Measurements from ENCODE around the gene WDR70. TPM values are rescaled to one million over a fixed set of nuclear protein-coding genes. Genes with fewer than 3 reads are reported as not detected.

WDR70 gene
- total RNA-seq, 1 donor from 2014 or later, result 31.3 TPM

DNA sequence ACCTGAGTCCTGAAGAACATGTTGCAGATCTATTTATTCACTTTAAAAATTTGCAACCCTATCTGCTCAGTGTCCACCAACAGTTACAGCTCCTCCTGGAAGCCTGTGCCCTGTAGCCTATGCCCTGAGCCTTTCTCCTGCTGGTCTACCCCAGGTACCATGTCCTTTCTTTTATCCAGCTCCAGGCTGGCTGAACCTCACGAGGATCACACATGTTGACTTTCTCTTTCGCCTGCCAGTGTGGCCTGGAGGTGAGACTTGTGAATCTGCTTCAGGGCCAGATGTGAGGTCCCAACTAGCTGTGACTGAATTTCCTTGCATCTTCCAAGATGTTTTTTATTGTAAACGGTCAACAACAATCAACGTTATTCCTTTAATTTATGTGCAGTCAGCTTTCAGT, 390.0 kb downstream of the WDR70 start:
- no peak for TF ChIP-seq EZH2 (IDR thresholded peaks at IDR 0.05; ENCODE audit: insufficient read depth, low read length)
- TF ChIP-seq, protein P1, sequence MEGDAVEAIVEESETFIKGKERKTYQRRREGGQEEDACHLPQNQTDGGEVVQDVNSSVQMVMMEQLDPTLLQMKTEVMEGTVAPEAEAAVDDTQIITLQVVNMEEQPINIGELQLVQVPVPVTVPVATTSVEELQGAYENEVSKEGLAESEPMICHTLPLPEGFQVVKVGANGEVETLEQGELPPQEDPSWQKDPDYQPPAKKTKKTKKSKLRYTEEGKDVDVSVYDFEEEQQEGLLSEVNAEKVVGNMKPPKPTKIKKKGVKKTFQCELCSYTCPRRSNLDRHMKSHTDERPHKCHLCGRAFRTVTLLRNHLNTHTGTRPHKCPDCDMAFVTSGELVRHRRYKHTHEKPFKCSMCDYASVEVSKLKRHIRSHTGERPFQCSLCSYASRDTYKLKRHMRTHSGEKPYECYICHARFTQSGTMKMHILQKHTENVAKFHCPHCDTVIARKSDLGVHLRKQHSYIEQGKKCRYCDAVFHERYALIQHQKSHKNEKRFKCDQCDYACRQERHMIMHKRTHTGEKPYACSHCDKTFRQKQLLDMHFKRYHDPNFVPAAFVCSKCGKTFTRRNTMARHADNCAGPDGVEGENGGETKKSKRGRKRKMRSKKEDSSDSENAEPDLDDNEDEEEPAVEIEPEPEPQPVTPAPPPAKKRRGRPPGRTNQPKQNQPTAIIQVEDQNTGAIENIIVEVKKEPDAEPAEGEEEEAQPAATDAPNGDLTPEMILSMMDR (IDR thresholded peaks at IDR 0.05; ENCODE audit: insufficient read depth, low read depth, low read length), result no peak
- Histone ChIP-seq H3K4me2 (ENCODE audit: low read length) (no peak overlapping the region), H3K79me2 (ENCODE audit: insufficient read depth, low read length) (no peaks in the 10 kb centered on the region), H3K27ac (ENCODE audit: low read depth, low read length) (no peak overlapping the region), H3K4me3 (ENCODE audit: insufficient read depth, low read depth, low read length) (no peak overlapping the region), H3K4me1 (ENCODE audit: insufficient read depth, low read length) (peaks cover 32% of the 10 kb centered on the region), H3K9ac (ENCODE audit: low read length) (no peak overlapping the region), H2AFZ (ENCODE audit: low read depth, low read length) (no peak overlapping the region), H3K36me3 (ENCODE audit: insufficient read depth, low read length) (no peaks in the 10 kb centered on the region), H3K27me3 (ENCODE audit: insufficient read depth, low read length) (no peaks in the 10 kb centered on the region), H4K20me1 (ENCODE audit: insufficient read depth, low read length) (no peaks in the 10 kb centered on the region), H3K9me3 (ENCODE audit: insufficient read depth, low read depth, low read length) (no peaks in the 10 kb centered on the region)
- no peak for DNase-seq (ENCODE audit: low read depth)
- no peak overlapping the region for H3K4me3 Mint-ChIP-seq (ENCODE audit: unreplicated experiment)
- H3K36me3 Mint-ChIP-seq (ENCODE audit: low read depth, unreplicated experiment), result no peaks in the 10 kb centered on the region
- H3K9me3 Mint-ChIP-seq (ENCODE audit: unreplicated experiment), result peaks cover 2% of the 10 kb centered on the region
- peak overlapping the region; percentile 99 for H3K27ac Mint-ChIP-seq (ENCODE audit: unreplicated experiment)
- H3K27me3 Mint-ChIP-seq (ENCODE audit: low read depth, unreplicated experiment), result no peaks in the 10 kb centered on the region
- no peak for FAIRE-seq
- peaks cover 56% of the 10 kb centered on the region for H3K4me1 Mint-ChIP-seq (ENCODE audit: low read depth, unreplicated experiment)

DNA sequence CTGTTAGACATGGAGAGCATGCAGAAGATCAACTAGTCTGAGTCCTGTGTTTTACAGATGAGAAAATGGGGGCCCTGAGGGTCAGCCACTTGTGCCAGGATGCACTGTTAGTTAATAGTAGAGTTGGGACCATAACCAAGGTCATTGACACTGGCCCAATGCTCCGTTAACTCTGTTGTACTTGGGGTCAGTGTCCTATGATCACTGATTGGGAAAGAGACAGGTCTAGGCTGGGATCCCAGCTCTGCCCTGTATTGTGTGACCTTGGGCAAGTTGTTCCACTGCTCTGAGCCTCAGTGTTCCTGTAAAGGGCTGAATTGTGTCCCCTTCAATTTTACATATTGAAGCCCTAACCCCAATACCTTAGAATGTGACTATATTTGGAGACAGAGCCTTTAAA, 390.7 kb downstream of the WDR70 start:
- Histone ChIP-seq H3K9me3 (ENCODE audit: insufficient read depth, low read depth, low read length) (peaks cover under 1% of the 10 kb centered on the region), H3K4me2 (ENCODE audit: low read length) (no peak overlapping the region), H3K9ac (ENCODE audit: low read length) (no peak overlapping the region), H3K79me2 (ENCODE audit: insufficient read depth, low read length) (no peaks in the 10 kb centered on the region), H3K4me1 (ENCODE audit: insufficient read depth, low read length) (peaks cover 32% of the 10 kb centered on the region), H4K20me1 (ENCODE audit: insufficient read depth, low read length) (no peaks in the 10 kb centered on the region), H2AFZ (ENCODE audit: low read depth, low read length) (no peak overlapping the region), H3K36me3 (ENCODE audit: insufficient read depth, low read length) (no peaks in the 10 kb centered on the region), H3K4me3 (ENCODE audit: insufficient read depth, low read depth, low read length) (no peak overlapping the region), H3K27me3 (ENCODE audit: insufficient read depth, low read length) (no peaks in the 10 kb centered on the region), H3K27ac (ENCODE audit: low read depth, low read length) (no peak overlapping the region)
- Mint-ChIP-seq H3K27me3 (ENCODE audit: low read depth, unreplicated experiment) (no peaks in the 10 kb centered on the region), H3K4me3 (ENCODE audit: unreplicated experiment) (no peak overlapping the region), H3K9me3 (ENCODE audit: unreplicated experiment) (peaks cover 3% of the 10 kb centered on the region), H3K27ac (ENCODE audit: unreplicated experiment) (peak overlapping the region; percentile 99), H3K36me3 (ENCODE audit: low read depth, unreplicated experiment) (no peaks in the 10 kb centered on the region), H3K4me1 (ENCODE audit: low read depth, unreplicated experiment) (peaks cover 56% of the 10 kb centered on the region)
- FAIRE-seq (no peak), DNase-seq (ENCODE audit: low read depth) (no peak)
- no peak for TF ChIP-seq EZH2 (IDR thresholded peaks at IDR 0.05; ENCODE audit: insufficient read depth, low read length)
- TF ChIP-seq, protein P1 (IDR thresholded peaks at IDR 0.05; ENCODE audit: insufficient read depth, low read depth, low read length), result no peak

DNA sequence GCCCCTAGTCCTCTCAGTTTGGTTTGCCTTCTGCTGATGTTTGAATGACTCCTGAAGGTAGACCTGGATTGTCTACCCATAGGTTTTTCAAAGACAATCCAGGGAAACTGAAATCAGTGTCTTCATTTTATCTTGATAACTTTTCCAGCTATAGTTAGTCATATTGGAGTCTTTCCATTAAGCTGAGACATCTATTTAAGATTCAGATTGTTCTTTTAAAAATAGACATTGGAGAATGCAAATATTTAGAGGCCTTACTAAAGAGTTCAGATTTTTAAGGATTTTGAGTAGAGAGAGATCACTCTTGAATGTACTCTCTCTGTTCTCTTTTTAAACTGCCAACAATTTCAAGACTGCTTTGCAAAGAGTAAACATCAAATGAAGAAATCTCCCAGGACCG, 391.7 kb downstream of the WDR70 start:
- H3K4me2 ChIP-seq (ENCODE audit: low read length), result peak overlapping the region; percentile 55
- DNase-seq (ENCODE audit: low read depth), result peak; percentile 53
- H3K27ac Mint-ChIP-seq (ENCODE audit: unreplicated experiment), result peak overlapping the region; percentile 99
- no peaks in the 10 kb centered on the region for H3K27me3 Mint-ChIP-seq (ENCODE audit: low read depth, unreplicated experiment)
- H3K4me3 ChIP-seq (ENCODE audit: insufficient read depth, low read depth, low read length), result no peak overlapping the region
- H3K4me1 ChIP-seq (ENCODE audit: insufficient read depth, low read length), result peaks cover 32% of the 10 kb centered on the region
- H3K36me3 ChIP-seq (ENCODE audit: insufficient read depth, low read length), result no peaks in the 10 kb centered on the region
- H3K27ac ChIP-seq (ENCODE audit: low read depth, low read length), result peak overlapping the region; percentile 86
- no peak overlapping the region for H2AFZ ChIP-seq (ENCODE audit: low read depth, low read length)
- TF ChIP-seq, protein P1 (IDR thresholded peaks at IDR 0.05; ENCODE audit: insufficient read depth, low read depth, low read length), result no peak
- no peak for TF ChIP-seq EZH2 (IDR thresholded peaks at IDR 0.05; ENCODE audit: insufficient read depth, low read length)
- peak overlapping the region; percentile 68 for H3K9ac ChIP-seq (ENCODE audit: low read length)
- no peak overlapping the region for H3K4me3 Mint-ChIP-seq (ENCODE audit: unreplicated experiment)
- no peaks in the 10 kb centered on the region for H3K36me3 Mint-ChIP-seq (ENCODE audit: low read depth, unreplicated experiment)
- peaks cover 56% of the 10 kb centered on the region for H3K4me1 Mint-ChIP-seq (ENCODE audit: low read depth, unreplicated experiment)
- H3K9me3 Mint-ChIP-seq (ENCODE audit: unreplicated experiment), result peaks cover 10% of the 10 kb centered on the region
- no peaks in the 10 kb centered on the region for H3K27me3 ChIP-seq (ENCODE audit: insufficient read depth, low read length)
- no peaks in the 10 kb centered on the region for H3K79me2 ChIP-seq (ENCODE audit: insufficient read depth, low read length)
- FAIRE-seq, result no peak
- no peaks in the 10 kb centered on the region for H4K20me1 ChIP-seq (ENCODE audit: insufficient read depth, low read length)
- peaks cover 4% of the 10 kb centered on the region for H3K9me3 ChIP-seq (ENCODE audit: insufficient read depth, low read depth, low read length)

Data from astrocyte (in vitro differentiated cells and primary cell).